ENCODE measurements around the gene TRIM66.
A peak's percentile ranks its signal among the peaks of the same experiment; 100 is the strongest.

Gene TRIM66

GRCh38 chr11:8717876-8718753 is 35.6 kb upstream of the TRIM66 start:
- peak overlapping the region; percentile 34 for H3K4me3 ChIP-seq (ENCODE audit: low read depth, low read length)
- DNase-seq (ENCODE audit: low read depth), result peak; percentile 66
- TF ChIP-seq POLR2A (IDR thresholded peaks at IDR 0.05; ENCODE audit: extremely low read depth, insufficient read length) (no peak), MAX (IDR thresholded peaks at IDR 0.05; ENCODE audit: low read depth, low read length) (no peak), MYC (IDR thresholded peaks at IDR 0.05; ENCODE audit: low read depth, low read length) (no peak)
- TF ChIP-seq, protein P1, sequence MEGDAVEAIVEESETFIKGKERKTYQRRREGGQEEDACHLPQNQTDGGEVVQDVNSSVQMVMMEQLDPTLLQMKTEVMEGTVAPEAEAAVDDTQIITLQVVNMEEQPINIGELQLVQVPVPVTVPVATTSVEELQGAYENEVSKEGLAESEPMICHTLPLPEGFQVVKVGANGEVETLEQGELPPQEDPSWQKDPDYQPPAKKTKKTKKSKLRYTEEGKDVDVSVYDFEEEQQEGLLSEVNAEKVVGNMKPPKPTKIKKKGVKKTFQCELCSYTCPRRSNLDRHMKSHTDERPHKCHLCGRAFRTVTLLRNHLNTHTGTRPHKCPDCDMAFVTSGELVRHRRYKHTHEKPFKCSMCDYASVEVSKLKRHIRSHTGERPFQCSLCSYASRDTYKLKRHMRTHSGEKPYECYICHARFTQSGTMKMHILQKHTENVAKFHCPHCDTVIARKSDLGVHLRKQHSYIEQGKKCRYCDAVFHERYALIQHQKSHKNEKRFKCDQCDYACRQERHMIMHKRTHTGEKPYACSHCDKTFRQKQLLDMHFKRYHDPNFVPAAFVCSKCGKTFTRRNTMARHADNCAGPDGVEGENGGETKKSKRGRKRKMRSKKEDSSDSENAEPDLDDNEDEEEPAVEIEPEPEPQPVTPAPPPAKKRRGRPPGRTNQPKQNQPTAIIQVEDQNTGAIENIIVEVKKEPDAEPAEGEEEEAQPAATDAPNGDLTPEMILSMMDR (IDR thresholded peaks at IDR 0.05; ENCODE audit: low read depth, low read length), result no peak

- DNase-seq (ENCODE audit: low read depth), result no peak
- no peak overlapping the region for H3K4me3 ChIP-seq (ENCODE audit: low read depth, low read length)
- TF ChIP-seq MAX (IDR thresholded peaks at IDR 0.05; ENCODE audit: low read depth, low read length) (no peak), POLR2A (IDR thresholded peaks at IDR 0.05; ENCODE audit: extremely low read depth, insufficient read length) (no peak), MYC (IDR thresholded peaks at IDR 0.05; ENCODE audit: low read depth, low read length) (no peak)
- TF ChIP-seq, protein P1 (IDR thresholded peaks at IDR 0.05; ENCODE audit: low read depth, low read length), result no peak
Measured at GRCh38 chr11:8717544-8717875, 35.0 kb upstream of the TRIM66 start.

- peak; percentile 67 for DNase-seq (ENCODE audit: low read depth)
- TF ChIP-seq MAX (IDR thresholded peaks at IDR 0.05; ENCODE audit: low read depth, low read length) (no peak), POLR2A (IDR thresholded peaks at IDR 0.05; ENCODE audit: extremely low read depth, insufficient read length) (no peak), MYC (IDR thresholded peaks at IDR 0.05; ENCODE audit: low read depth, low read length) (no peak)
- TF ChIP-seq, protein P1 (IDR thresholded peaks at IDR 0.05; ENCODE audit: low read depth, low read length), result no peak
- no peak overlapping the region for H3K4me3 ChIP-seq (ENCODE audit: low read depth, low read length)
Measured at GRCh38 chr11:8715501-8715900, 33.0 kb upstream of the TRIM66 start.

- peak; percentile 28 for DNase-seq (ENCODE audit: low read depth)
- no peak overlapping the region for H3K4me3 ChIP-seq (ENCODE audit: low read depth, low read length)
- TF ChIP-seq, protein P1 (IDR thresholded peaks at IDR 0.05; ENCODE audit: low read depth, low read length), result no peak
Measured at GRCh38 chr11:8714622-8715225, 32.3 kb upstream of the TRIM66 start.

DNA sequence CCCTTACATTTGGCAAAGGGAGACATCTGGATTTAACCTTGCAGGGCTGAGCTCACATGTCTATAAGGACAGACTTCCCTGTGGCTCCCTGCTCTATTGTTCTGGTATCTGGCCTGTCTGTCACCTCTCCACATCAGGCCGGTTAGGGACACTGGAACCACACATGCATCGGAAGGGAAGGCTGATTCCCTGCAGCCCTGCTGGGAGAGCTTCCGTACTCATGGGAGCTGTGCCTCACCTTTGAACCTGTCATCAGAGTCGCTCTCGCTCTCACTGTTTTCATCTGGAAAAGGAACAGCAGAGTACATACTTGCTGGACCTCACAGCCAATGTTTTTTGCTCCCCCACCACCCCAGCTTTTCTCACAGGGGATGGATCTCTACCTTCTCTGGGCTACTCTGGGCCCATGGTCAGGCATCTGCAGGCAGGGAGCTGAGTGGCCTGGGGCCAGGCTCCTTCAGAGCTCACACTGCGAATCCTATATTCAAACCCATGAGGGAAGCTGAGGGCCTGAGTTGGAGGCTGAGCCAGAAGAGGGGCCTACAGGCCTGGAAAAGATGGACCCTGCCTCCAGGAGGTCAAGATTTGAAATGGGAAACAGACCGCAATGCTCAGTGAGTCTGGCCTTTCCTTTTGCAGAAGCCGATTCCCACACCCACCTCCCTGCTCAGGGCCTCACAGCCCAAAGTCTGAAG is 31.4 kb upstream of the TRIM66 start:
- H3K4me3 ChIP-seq (ENCODE audit: low read depth, low read length), result no peak overlapping the region
- no peak for TF ChIP-seq MYC (IDR thresholded peaks at IDR 0.05; ENCODE audit: low read depth, low read length)
- TF ChIP-seq, protein P1 (IDR thresholded peaks at IDR 0.05; ENCODE audit: low read depth, low read length), result no peak
- DNase-seq (ENCODE audit: low read depth), result no peak

Measured in NB4 (cell line).